ENCODE data around the gene CDKN1B.

- no peak for TF ChIP-seq CTCF (conservative IDR thresholded peaks at IDR 0.05 in 1 of 2, IDR thresholded peaks at IDR 0.05 in 1 of 2; ENCODE audit: extremely low read depth in 1 of 2, insufficient read depth in 1 of 2, low read depth in 1 of 2, low read length in 2 of 2)
- TF ChIP-seq EZH2 (IDR thresholded peaks at IDR 0.05; ENCODE audit: borderline replicate concordance, low read length), result no peak
Measured at GRCh38 chr12:12713932-12714275, 3.3 kb upstream of the CDKN1B start.
